MCF 10A (cell line): ENCODE data around the gene PGBD5. TPM values are rescaled to one million over a fixed set of nuclear protein-coding genes. Genes with fewer than 3 reads are reported as not detected.

Experiments used
- BruUV-seq: library from RNA; stranded (reverse); fragments of 400-500 nt; replicated peaks from 2 replicates; lab custom pipeline; 2021; lab: Mats Ljungman, UMichigan
- CTCF ChIA-PET: fragments of 300-600 bp; sonication (Branson Sonifier 250); formaldehyde crosslinking; extraction: SDS; loops from one replicate; lab custom pipeline; 2021; ENCODE audit warnings: antibody characterized with exemption, inconsistent platforms; lab: Yijun Ruan, JAX
- POLR2A ChIA-PET: fragments of 300-600, 350-650 bp; sonication (Branson Sonifier 250); formaldehyde crosslinking; extraction: SDS; loops from one replicate; lab custom pipeline; 2020; ENCODE audit warnings: antibody characterized with exemption, inconsistent platforms; lab: Yijun Ruan, JAX
- DNase-seq: peaks from one replicate; pipeline ENCODE4 v3.0.0-alpha.2; 2018; ENCODE audit not compliant: unreplicated experiment
- H3K27ac Mint-ChIP-seq: one replicate; pipeline ENCODE4 v1.8.0; 2022; ENCODE audit warnings: mild to moderate bottlenecking, low read depth, mixed read lengths; ENCODE audit not compliant: unreplicated experiment
- H3K27me3 Mint-ChIP-seq: one replicate; pipeline ENCODE4 v1.8.0; 2022; ENCODE audit warnings: mixed read lengths; ENCODE audit not compliant: insufficient read depth, unreplicated experiment
- H3K36me3 Mint-ChIP-seq: one replicate; pipeline ENCODE4 v1.8.0; 2022; ENCODE audit warnings: mild to moderate bottlenecking, moderate library complexity, mixed read lengths; ENCODE audit not compliant: insufficient read depth, unreplicated experiment
- H3K4me1 Mint-ChIP-seq: one replicate; pipeline ENCODE4 v1.8.0; 2022; ENCODE audit warnings: mixed read lengths; ENCODE audit not compliant: insufficient read depth, unreplicated experiment
- H3K4me3 Mint-ChIP-seq: one replicate; pipeline ENCODE4 v1.8.0; 2022; ENCODE audit warnings: mild to moderate bottlenecking, moderate library complexity, mixed read lengths; ENCODE audit not compliant: unreplicated experiment
- H3K9me3 Mint-ChIP-seq: one replicate; pipeline ENCODE4 v1.8.0; 2022; ENCODE audit warnings: mixed read lengths; ENCODE audit not compliant: unreplicated experiment
- CTCF ChIP-seq: fragments of 200-600 bp; IDR thresholded peaks from one replicate; pipeline ENCODE4 v1.8.0; 2022; ENCODE audit warnings: antibody characterized with exemption, mild to moderate bottlenecking; ENCODE audit not compliant: unreplicated experiment
- intact Hi-C: fragments of 100-400 bp; cut with micrococcal nuclease; formaldehyde crosslinking; loops from 2 replicates; pipeline ENCODE4 v1.14.1; 2022
- total RNA-seq: library from RNA; stranded (reverse); gene quantifications from 2 replicates; pipeline ENCODE4 v1.2.3, GENCODE V29; 2022

Gene PGBD5
- total RNA-seq, 1 experiment from 2014 or later, result 1.2 TPM

- no peaks in the 10 kb centered on the region for H3K36me3 Mint-ChIP-seq
- H3K4me3 Mint-ChIP-seq, result no peak overlapping the region
- no TSS peak for BruUV-seq
- intact Hi-C loops, result no loop called here
- POLR2A ChIA-PET, result interaction anchor here (0.6 kb wide), 1 partner anchor 1580 kb away, joined by 3 read pairs; no protein-coding TSS in a partner anchor
- CTCF ChIA-PET, result interaction anchor here (0.5 kb wide), 1 partner anchor 868 kb away, joined by 3 read pairs; no protein-coding TSS in a partner anchor
- H3K9me3 Mint-ChIP-seq, result no peaks in the 10 kb centered on the region
- H3K4me1 Mint-ChIP-seq, result peaks cover 6% of the 10 kb centered on the region
- peaks cover 17% of the 10 kb centered on the region for H3K27me3 Mint-ChIP-seq
- no peak overlapping the region for H3K27ac Mint-ChIP-seq
- no peak for TF ChIP-seq CTCF
- DNase-seq, result no peak
These were observed 4.4 kb upstream of the PGBD5 start for GRCh38 chr1:230430499-230430898.

- peaks cover 29% of the 10 kb centered on the region for H3K27me3 Mint-ChIP-seq
- no TSS peak for BruUV-seq
- H3K4me1 Mint-ChIP-seq, result peaks cover 9% of the 10 kb centered on the region
- H3K36me3 Mint-ChIP-seq, result no peaks in the 10 kb centered on the region
- no peak overlapping the region for H3K27ac Mint-ChIP-seq
- POLR2A ChIA-PET, result interaction anchor here (1.8 to 3.8 kb wide), 2 partner anchors 7 to 29 kb away, joined by 8 to 27 read pairs; no protein-coding TSS in a partner anchor
- no peak for TF ChIP-seq CTCF
- CTCF ChIA-PET, result interaction anchor here (0.6 kb wide), 1 partner anchor 1766 kb away, joined by 3 read pairs; no protein-coding TSS in a partner anchor
- H3K9me3 Mint-ChIP-seq, result no peaks in the 10 kb centered on the region
- intact Hi-C loops, result loop anchor here (5.0 kb wide), 2 partner anchors 102 to 117 kb away; no protein-coding TSS in a partner anchor
- no peak overlapping the region for H3K4me3 Mint-ChIP-seq
- DNase-seq, result no peak
These were observed 3.1 kb upstream of the PGBD5 start for GRCh38 chr1:230429067-230429735.

GRCh38 chr1:230427981-230428380 is 1.8 kb upstream of the PGBD5 start:
- Mint-ChIP-seq H3K4me1 (peaks cover 17% of the 10 kb centered on the region), H3K4me3 (no peak overlapping the region), H3K27me3 (peaks cover 41% of the 10 kb centered on the region), H3K9me3 (no peaks in the 10 kb centered on the region), H3K36me3 (no peaks in the 10 kb centered on the region), H3K27ac (no peak overlapping the region)
- BruUV-seq, result no TSS peak
- ChIA-PET POLR2A (interaction anchor here (0.7 to 3.8 kb wide), 4 partner anchors 9 to 853 kb away, joined by 3 to 27 read pairs (median 6); no protein-coding TSS in a partner anchor), CTCF (interaction anchor here (1.0 kb wide), 1 partner anchor 37 kb away, joined by 3 read pairs; no protein-coding TSS in a partner anchor)
- DNase-seq, result no peak
- intact Hi-C loops, result loop anchor here (2.0 to 5.0 kb wide), 3 partner anchors 31 to 116 kb away; no protein-coding TSS in a partner anchor
- no peak for TF ChIP-seq CTCF
